Trophoblast cell (in vitro differentiated cells and primary cell): ENCODE measurements around the gene C12orf57.
A peak's percentile ranks its signal among the peaks of the same experiment; 100 is the strongest.

Experiments used
- DNase-seq, 2 donors: peaks; one replicate each; pipeline ENCODE4 v3.0.0-alpha.2; 2016
- H2AFZ ChIP-seq: 2 replicates; pipeline ENCODE4 v1.6.1; 2013; ENCODE audit warnings: low read length, moderate library complexity, mild to moderate bottlenecking; ENCODE audit not compliant: insufficient read depth, poor library complexity
- H2AK5ac ChIP-seq: 2 replicates; pipeline ENCODE4 v1.6.1; 2013; ENCODE audit warnings: mild to moderate bottlenecking, low read length
- H2BK120ac ChIP-seq: 2 replicates; pipeline ENCODE4 v1.6.1; 2013; ENCODE audit warnings: low read length, mild to moderate bottlenecking, moderate library complexity; ENCODE audit not compliant: insufficient read depth, poor library complexity
- H2BK12ac ChIP-seq: 2 replicates; pipeline ENCODE4 v1.6.1; 2013; ENCODE audit warnings: mild to moderate bottlenecking, low read length, moderate library complexity
- H2BK5ac ChIP-seq: 2 replicates; pipeline ENCODE4 v1.6.1; 2013; ENCODE audit warnings: low read length, low read depth, moderate library complexity, mild to moderate bottlenecking; ENCODE audit not compliant: poor library complexity
- H3K14ac ChIP-seq: 2 replicates; pipeline ENCODE4 v1.6.1; 2013; ENCODE audit warnings: mild to moderate bottlenecking, low read length
- H3K18ac ChIP-seq: 2 replicates; pipeline ENCODE4 v1.6.1; 2013; ENCODE audit warnings: mild to moderate bottlenecking, low read length
- H3K23ac ChIP-seq: 2 replicates; pipeline ENCODE4 v1.6.1; 2013; ENCODE audit warnings: low read length
- H3K27ac ChIP-seq: 2 replicates; pipeline ENCODE4 v1.5.1; 2013; ENCODE audit warnings: low read depth, mild to moderate bottlenecking, inconsistent platforms, low read length, moderate library complexity
- H3K27me3 ChIP-seq: 2 replicates; pipeline ENCODE4 v1.6.1; 2013; ENCODE audit warnings: inconsistent platforms, mild to moderate bottlenecking, low read length, moderate library complexity; ENCODE audit not compliant: insufficient read depth
- H3K36me3 ChIP-seq, 2 experiments: 1 replicate in 1 of 2; 2 replicates in 1 of 2; pipeline ENCODE4 v1.6.1; 2013; ENCODE audit warnings: low read length in 2 of 2, mild to moderate bottlenecking in 2 of 2, moderate library complexity in 1 of 2; ENCODE audit not compliant: insufficient read depth in 2 of 2, control insufficient read depth in 1 of 2
- H3K4ac ChIP-seq: 2 replicates; pipeline ENCODE4 v1.6.1; 2013; ENCODE audit warnings: low read depth, mild to moderate bottlenecking, low read length, moderate library complexity
- H3K4me1 ChIP-seq, 2 experiments: 1 replicate in 1 of 2; 2 replicates in 1 of 2; pipeline ENCODE4 v1.6.1; 2013; ENCODE audit warnings: low read length in 2 of 2, mild to moderate bottlenecking in 2 of 2, moderate library complexity in 1 of 2; ENCODE audit not compliant: insufficient read depth in 2 of 2, control insufficient read depth in 1 of 2
- H3K4me2 ChIP-seq: 2 replicates; pipeline ENCODE4 v1.6.1; 2013; ENCODE audit warnings: inconsistent platforms, mild to moderate bottlenecking, low read length, moderate library complexity
- H3K4me3 ChIP-seq: 2 replicates; pipeline ENCODE4 v1.5.1; 2013; ENCODE audit warnings: mild to moderate bottlenecking, low read depth, low read length, inconsistent platforms
- H3K79me1 ChIP-seq: one replicate; pipeline ENCODE4 v1.6.1; 2013; ENCODE audit warnings: low read length
- H3K79me2 ChIP-seq: 2 replicates; pipeline ENCODE4 v1.6.1; 2013; ENCODE audit warnings: low read length, mild to moderate bottlenecking; ENCODE audit not compliant: control insufficient read depth, insufficient read depth, poor library complexity
- H3K9ac ChIP-seq: 2 replicates; pipeline ENCODE4 v1.6.1; 2013; ENCODE audit warnings: mild to moderate bottlenecking, low read length
- H3K9me3 ChIP-seq: 2 replicates; pipeline ENCODE4 v1.6.1; 2013; ENCODE audit warnings: low read depth, mild to moderate bottlenecking, control low read depth, inconsistent platforms, low read length; ENCODE audit not compliant: insufficient read depth
- H4K12ac ChIP-seq: 2 replicates; pipeline ENCODE4 v1.6.1; 2013; ENCODE audit warnings: low read depth, mild to moderate bottlenecking, low read length, moderate library complexity
- H4K8ac ChIP-seq: 2 replicates; pipeline ENCODE4 v1.6.1; 2013; ENCODE audit warnings: low read depth, mild to moderate bottlenecking, low read length, moderate library complexity
- H4K91ac ChIP-seq: one replicate; pipeline ENCODE4 v1.6.1; 2013; ENCODE audit warnings: low read depth, mild to moderate bottlenecking, low read length, moderate library complexity
- WGBS: extraction: QIAGEN DNeasy Blood & Tissue Kit; methylation state at CpG from one replicate; pipeline ENCODE4 v1.1.7; 2013; ENCODE audit warnings: missing lambda C conversion rate; ENCODE audit not compliant: insufficient read length, insufficient coverage; ENCODE audit errors: extremely low coverage; 5-methylcytosine and 5-hydroxymethylcytosine counted together

C12orf57 gene

GRCh38 chr12:6917491-6918231, 26.2 kb upstream of the C12orf57 start:
- Histone ChIP-seq H3K4me2 (no peak overlapping the region), H3K27ac (no peak overlapping the region), H3K18ac (no peak overlapping the region), H3K4me3 (no peak overlapping the region), H3K27me3 (peaks cover 18% of the 10 kb centered on the region), H3K36me3 (no peaks in the 10 kb centered on the region), H3K4me1 (peaks cover 0 to 3% of the 10 kb centered on the region in 2 experiments), H2BK120ac (no peak overlapping the region), H4K91ac (no peak overlapping the region), H3K9me3 (no peaks in the 10 kb centered on the region), H2AK5ac (no peak overlapping the region), H3K4ac (no peak overlapping the region), H3K9ac (no peak overlapping the region), H3K23ac (no peak overlapping the region), H4K8ac (no peak overlapping the region), H2AFZ (no peak overlapping the region), H4K12ac (no peak overlapping the region), H3K14ac (no peak overlapping the region), H2BK12ac (no peak overlapping the region), H2BK5ac (no peak overlapping the region), H3K79me2 (no peaks in the 10 kb centered on the region), H3K79me1 (no peaks in the 10 kb centered on the region)
- 100% methylated on average over 2 of the region's 14 CpGs for WGBS
- no peak for DNase-seq

GRCh38 chr12:6919588-6919987, 24.2 kb upstream of the C12orf57 start:
- H3K4ac ChIP-seq: no peak overlapping the region
- H3K14ac ChIP-seq: no peak overlapping the region
- peaks cover 9% of the 10 kb centered on the region for H3K27me3 ChIP-seq
- H3K4me2 ChIP-seq: no peak overlapping the region
- no peak overlapping the region for H4K8ac ChIP-seq
- H4K91ac ChIP-seq: no peak overlapping the region
- H3K36me3 ChIP-seq: no peaks in the 10 kb centered on the region
- H3K4me3 ChIP-seq: no peak overlapping the region
- H3K4me1 ChIP-seq: peaks cover 2% of the 10 kb centered on the region in 2 experiments
- no peak overlapping the region for H4K12ac ChIP-seq
- H2BK5ac ChIP-seq: no peak overlapping the region
- H2BK120ac ChIP-seq: no peak overlapping the region
- no peak overlapping the region for H3K23ac ChIP-seq
- H2AK5ac ChIP-seq: no peak overlapping the region
- no peak overlapping the region for H2AFZ ChIP-seq
- no peaks in the 10 kb centered on the region for H3K79me1 ChIP-seq
- no peaks in the 10 kb centered on the region for H3K9me3 ChIP-seq
- H3K79me2 ChIP-seq: no peaks in the 10 kb centered on the region
- H3K27ac ChIP-seq: no peak overlapping the region
- H2BK12ac ChIP-seq: no peak overlapping the region
- H3K18ac ChIP-seq: no peak overlapping the region
- H3K9ac ChIP-seq: no peak overlapping the region
- no peak for DNase-seq
- no CpG with 5 or more reads among the region's 7 CpGs for WGBS

- H2BK12ac ChIP-seq: no peak overlapping the region
- H3K27me3 ChIP-seq: no peaks in the 10 kb centered on the region
- H4K8ac ChIP-seq: no peak overlapping the region
- H2BK5ac ChIP-seq: no peak overlapping the region
- no peak overlapping the region for H2AFZ ChIP-seq
- H3K79me1 ChIP-seq: peaks cover 12% of the 10 kb centered on the region
- no peaks in the 10 kb centered on the region for H3K36me3 ChIP-seq
- H3K4me1 ChIP-seq: peaks cover 19 to 21% of the 10 kb centered on the region in 2 experiments
- H2BK120ac ChIP-seq: no peak overlapping the region
- no peak overlapping the region for H4K12ac ChIP-seq
- no peak overlapping the region for H3K27ac ChIP-seq
- H4K91ac ChIP-seq: no peak overlapping the region
- H3K9me3 ChIP-seq: no peaks in the 10 kb centered on the region
- H3K4ac ChIP-seq: no peak overlapping the region
- H3K4me3 ChIP-seq: no peak overlapping the region
- H3K9ac ChIP-seq: peak overlapping the region; percentile 19
- no CpG with 5 or more reads among the region's 7 CpGs for WGBS
- no peak overlapping the region for H3K18ac ChIP-seq
- H2AK5ac ChIP-seq: no peak overlapping the region
- no peak overlapping the region for H3K23ac ChIP-seq
- H3K79me2 ChIP-seq: peaks cover 2% of the 10 kb centered on the region
- no peak overlapping the region for H3K14ac ChIP-seq
- H3K4me2 ChIP-seq: no peak overlapping the region
- no peak for DNase-seq
These were observed 22.3 kb upstream of the C12orf57 start for GRCh38 chr12:6921539-6921938.

GRCh38 chr12:6921996-6922946, 21.6 kb upstream of the C12orf57 start:
- Histone ChIP-seq H2AK5ac (no peak overlapping the region), H3K4me2 (no peak overlapping the region), H3K27me3 (no peaks in the 10 kb centered on the region), H2AFZ (no peak overlapping the region), H3K18ac (no peak overlapping the region), H3K4me1 (peaks cover 24 to 27% of the 10 kb centered on the region in 2 experiments), H3K4me3 (no peak overlapping the region), H3K27ac (no peak overlapping the region), H3K9ac (peak overlapping the region; percentile 19), H3K79me1 (peaks cover 18% of the 10 kb centered on the region), H4K12ac (no peak overlapping the region), H4K91ac (no peak overlapping the region), H3K4ac (no peak overlapping the region), H2BK5ac (no peak overlapping the region), H3K36me3 (no peaks in the 10 kb centered on the region), H4K8ac (no peak overlapping the region), H3K23ac (no peak overlapping the region), H2BK12ac (no peak overlapping the region), H3K14ac (no peak overlapping the region), H3K79me2 (peaks cover 7% of the 10 kb centered on the region), H2BK120ac (no peak overlapping the region), H3K9me3 (no peaks in the 10 kb centered on the region)
- no CpG with 5 or more reads among the region's 9 CpGs for WGBS
- DNase-seq: no peak
